HepG2 (cell line): ENCODE results near the gene CER1. TPM values are rescaled to one million over a fixed set of nuclear protein-coding genes. Genes with fewer than 3 reads are reported as not detected.

ENCODE experiments used
- BCL6 ChIP-seq: IDR thresholded peaks from 2 replicates; pipeline ENCODE4 v1.6.1; 2016; ENCODE audit warnings: missing genetic modification reagents, missing compliant biosample characterization
- FOSL1 ChIP-seq: sonication (generic); formaldehyde crosslinking; IDR thresholded peaks from 2 replicates; pipeline ENCODE4 v1.9.0; 2021; ENCODE audit warnings: missing genetic modification reagents, borderline replicate concordance
- FOXK1 ChIP-seq: sonication (generic); formaldehyde crosslinking; IDR thresholded peaks from 2 replicates; pipeline ENCODE4 v1.4.0; 2020; ENCODE audit warnings: low read depth, missing genetic modification reagents, borderline replicate concordance
- FOXM1 ChIP-seq: sonication (generic); formaldehyde crosslinking; IDR thresholded peaks from 2 replicates; pipeline ENCODE4 v1.5.0; 2020; ENCODE audit warnings: missing genetic modification reagents
- FUBP1 ChIP-seq: sonication (generic); formaldehyde crosslinking; IDR thresholded peaks from 2 replicates; pipeline ENCODE4 v1.5.1; 2020; ENCODE audit warnings: missing genetic modification reagents, mild to moderate bottlenecking, borderline replicate concordance
- GTF2F1 ChIP-seq: fragments of 150-350 bp; IDR thresholded peaks from 2 replicates; pipeline ENCODE4 v1.6.1; 2014; ENCODE audit warnings: low read length
- KDM3A ChIP-seq: IDR thresholded peaks from 2 replicates; pipeline ENCODE4 v1.6.1; 2018; ENCODE audit warnings: low read depth, missing compliant biosample characterization
- MLX ChIP-seq: IDR thresholded peaks from 2 replicates; pipeline ENCODE4 v1.6.1; 2016
- PAX8 ChIP-seq: sonication (generic); formaldehyde crosslinking; IDR thresholded peaks from 2 replicates; pipeline ENCODE4 v1.8.0; 2022; ENCODE audit warnings: mild to moderate bottlenecking, missing genetic modification reagents, borderline replicate concordance
- PHF21A ChIP-seq: sonication (generic); formaldehyde crosslinking; IDR thresholded peaks from 2 replicates; pipeline ENCODE4 v1.5.0; 2020; ENCODE audit warnings: mild to moderate bottlenecking, missing genetic modification reagents
- PLRG1 ChIP-seq: fragments of 450-650 bp; conservative IDR thresholded peaks from 2 replicates; pipeline ENCODE4 v1.6.1; 2016
- SIX1 ChIP-seq: sonication (generic); formaldehyde crosslinking; IDR thresholded peaks from 2 replicates; pipeline ENCODE4 v1.4.0; 2020; ENCODE audit warnings: missing genetic modification reagents, borderline replicate concordance
- SP1 ChIP-seq, 2 experiments: fragments of 450-650 bp in 1 of 2; sonication (generic) in 1 of 2; formaldehyde crosslinking in 1 of 2; IDR thresholded peaks; 2 replicates each; pipeline versions ENCODE4 v1.4.0 to v1.6.1; 2016 to 2020; ENCODE audit warnings: missing genetic modification reagents in 1 of 2
- TCF12 ChIP-seq, 2 experiments: fragments of 450-650 bp in 1 of 2; sonication (generic) in 1 of 2; formaldehyde crosslinking in 1 of 2; IDR thresholded peaks; 2 replicates each; pipeline versions ENCODE4 v1.6.1 to v1.8.0; 2017 to 2022; ENCODE audit warnings: antibody characterized with exemption in 1 of 2, mild to moderate bottlenecking in 1 of 2, missing genetic modification reagents in 1 of 2, moderate library complexity in 1 of 2
- TRIM22 ChIP-seq: fragments of 450-650 bp; IDR thresholded peaks from 2 replicates; pipeline ENCODE4 v1.6.1; 2017
- ZFP62 ChIP-seq: sonication (generic); formaldehyde crosslinking; IDR thresholded peaks from 2 replicates; pipeline ENCODE4 v1.4.0; 2020; ENCODE audit warnings: missing genetic modification reagents
- ZFYVE20 ChIP-seq: sonication (generic); formaldehyde crosslinking; IDR thresholded peaks from 2 replicates; pipeline ENCODE4 v1.8.0; 2023; ENCODE audit warnings: low read depth, mild to moderate bottlenecking, moderate library complexity, missing genetic modification reagents, borderline replicate concordance
- ZNF136 ChIP-seq: sonication (generic); formaldehyde crosslinking; IDR thresholded peaks from 2 replicates; pipeline ENCODE4 v1.8.1; 2022; ENCODE audit warnings: low read depth, mild to moderate bottlenecking, moderate library complexity, missing genetic modification reagents
- ZNF256 ChIP-seq: sonication (generic); formaldehyde crosslinking; conservative IDR thresholded peaks from 2 replicates; pipeline ENCODE4 v1.4.0; 2020; ENCODE audit warnings: missing genetic modification reagents
- ZNF260 ChIP-seq: sonication (generic); formaldehyde crosslinking; IDR thresholded peaks from 2 replicates; pipeline ENCODE4 v1.4.0; 2020; ENCODE audit warnings: missing genetic modification reagents, low read depth, mild to moderate bottlenecking, borderline replicate concordance
- ZNF264 ChIP-seq: sonication (generic); formaldehyde crosslinking; IDR thresholded peaks from 2 replicates; pipeline ENCODE4 v1.4.0; 2020; ENCODE audit warnings: missing genetic modification reagents
- ZNF550 ChIP-seq: sonication (generic); formaldehyde crosslinking; IDR thresholded peaks from 2 replicates; pipeline ENCODE4 v1.4.0; 2020; ENCODE audit warnings: mild to moderate bottlenecking, missing genetic modification reagents, borderline replicate concordance
- ZNF567 ChIP-seq: sonication (generic); formaldehyde crosslinking; IDR thresholded peaks from 2 replicates; pipeline ENCODE4 v1.8.1; 2023; ENCODE audit warnings: mild to moderate bottlenecking, missing genetic modification reagents, borderline replicate concordance
- polyA plus RNA-seq, 8 experiments: library from polyadenylated mRNA; depleted of rRNA in 3 of 8; stranded (reverse) in 7 of 8; unstranded in 1 of 8; fragments of >200 nt; fragmentation: Illumina TruSeq in 4 of 8; extraction: Trizol in 4 of 8; gene quantifications; 2 replicates each; pipeline versions ENCODE4 v1.2.1 to v1.2.3, GENCODE V29; 2011 to 2016; ENCODE audit warnings: low read depth in 4 of 8, missing spikeins in 1 of 8, mixed read lengths in 1 of 8; ENCODE audit not compliant: insufficient read depth in 1 of 8
- total RNA-seq, 5 experiments: library from RNA; depleted of rRNA; stranded (reverse); fragments of >200 nt; fragmentation: Illumina TruSeq; extraction: Trizol; gene quantifications; 2 replicates each; pipeline ENCODE4 v1.2.3, GENCODE V29; 2016; ENCODE audit warnings: low read depth in 1 of 5

CER1 gene
- total and polyA plus RNA-seq, 2 of the 13 experiments (the other 11 are each of a cell fraction or from before 2014, with no cell fraction given) = 0.18 TPM; not detected in 1

- TF ChIP-seq PLRG1 (no peak), ZNF256 (CRISPR knock-in tag) (no peak), ZNF567 (no peak), SIX1 (CRISPR knock-in tag) (no peak), KDM3A (CRISPR knock-in tag) (no peak; the same call in 1 of the 2 replicates), ZFYVE20 (CRISPR knock-in tag) (no peak), ZNF260 (CRISPR knock-in tag) (no peak), BCL6 (CRISPR knock-in tag) (peak; percentile 29; the same call in 1 of the 2 replicates), FOSL1 (CRISPR knock-in tag) (no peak), PHF21A (CRISPR knock-in tag) (no peak), FOXM1 (CRISPR knock-in tag) (no peak), MLX (CRISPR knock-in tag) (no peak), FUBP1 (CRISPR knock-in tag) (no peak), TRIM22 (no peak), SP1 (IDR thresholded peaks at IDR 0.05) (no peak), SP1 (CRISPR knock-in tag; IDR thresholded peaks at IDR 0.05) (no peak), ZNF550 (CRISPR knock-in tag) (no peak), ZNF136 (CRISPR knock-in tag) (no peak), PAX8 (CRISPR knock-in tag) (no peak; the same call in 1 of the 2 replicates), GTF2F1 (no peak), ZNF264 (CRISPR knock-in tag) (no peak), TCF12 (IDR thresholded peaks at IDR 0.05) (no peak), TCF12 (CRISPR knock-in tag; IDR thresholded peaks at IDR 0.05) (peak; percentile 57; the same call in 1 of the 2 replicates), ZFP62 (CRISPR knock-in tag) (no peak), FOXK1 (CRISPR knock-in tag) (no peak)
These were observed 29.2 kb downstream of the CER1 start, which contains the start of gene ZDHHC21 (continued) for GRCh38 chr9:14693251-14693861.
